H1 (cell line): ENCODE data around the gene KRTAP21-3. TPM values are rescaled to one million over a fixed set of nuclear protein-coding genes. Genes with fewer than 3 reads are reported as not detected.

Experiments used
- CTCF ChIA-PET: fragments of 300-600 bp; sonication (Branson Sonifier 250); formaldehyde crosslinking; loops from one replicate; lab custom pipeline; 2021; ENCODE audit not compliant: partially characterized antibody; lab: Charles Lee
- POLR2A ChIA-PET: fragments of 300-600 bp; sonication (Branson Sonifier 250); formaldehyde crosslinking; loops from one replicate; lab custom pipeline; 2021; ENCODE audit warnings: inconsistent platforms; ENCODE audit not compliant: partially characterized antibody; lab: Charles Lee
- DNase-seq, 2 experiments: peaks; one replicate each; pipeline versions ENCODE4 v3.0.0 to v3.0.0-alpha.2; 2010 to 2022; ENCODE audit warnings: low spot score in 2 of 2, low read depth in 1 of 2, mixed read lengths in 1 of 2
- FAIRE-seq: peaks from 2 replicates; lab custom pipeline; 2011; peaks lifted over from hg19 to GRCh38; lab: Jason Lieb, UNC
- H2AFZ ChIP-seq: 2 replicates; pipeline ENCODE4 v1.8.1; 2012; ENCODE audit warnings: low read length, inconsistent platforms
- H2AK5ac ChIP-seq: 2 replicates; pipeline ENCODE4 v1.6.1; 2013; ENCODE audit warnings: low read depth, low read length
- H2BK120ac ChIP-seq: replicated peaks from 2 replicates; pipeline ENCODE3; 2013; ENCODE audit warnings: low read depth, low read length, inconsistent platforms
- H2BK12ac ChIP-seq: 2 replicates; pipeline ENCODE4 v1.6.1; 2013; ENCODE audit warnings: low read depth, low read length
- H2BK15ac ChIP-seq: 2 replicates; pipeline ENCODE4 v1.6.1; 2013; ENCODE audit warnings: low read length
- H2BK20ac ChIP-seq: 2 replicates; pipeline ENCODE4 v1.6.1; 2013; ENCODE audit warnings: low read length
- H2BK5ac ChIP-seq: 2 replicates; pipeline ENCODE4 v1.6.1; 2013; ENCODE audit warnings: low read depth, low read length
- H3K14ac ChIP-seq: 2 replicates; pipeline ENCODE4 v1.6.1; 2013; ENCODE audit warnings: inconsistent platforms; ENCODE audit not compliant: insufficient read length
- H3K18ac ChIP-seq: 2 replicates; pipeline ENCODE4 v1.6.1; 2013; ENCODE audit warnings: low read length; ENCODE audit errors: extremely low read depth
- H3K23ac ChIP-seq: 2 replicates; pipeline ENCODE4 v1.6.1; 2013; ENCODE audit warnings: inconsistent platforms; ENCODE audit not compliant: insufficient read length
- H3K23me2 ChIP-seq: 2 replicates; pipeline ENCODE4 v1.6.1; 2013; ENCODE audit warnings: low read depth, low read length
- H3K27ac ChIP-seq: 2 replicates; pipeline ENCODE4 v1.6.1; 2011; ENCODE audit warnings: low read depth, low read length, inconsistent platforms
- H3K27me3 ChIP-seq, 4 experiments: replicated peaks in 1 of 4; 1 replicate in 1 of 4; 2 replicates in 3 of 4; pipeline versions ENCODE4 v1.6.1 to v1.8.1; 2011 to 2013; ENCODE audit warnings: low read length in 3 of 4, mild to moderate bottlenecking in 3 of 4, inconsistent platforms in 2 of 4, mixed read lengths in 2 of 4, moderate library complexity in 1 of 4; ENCODE audit not compliant: control insufficient read depth in 3 of 4, insufficient read depth in 3 of 4; ENCODE audit errors: extremely low read depth in 1 of 4
- H3K36me3 ChIP-seq, 4 experiments: 2 replicates each; pipeline versions ENCODE4 v1.6.1 to v1.8.1; 2011 to 2013; ENCODE audit warnings: mild to moderate bottlenecking in 4 of 4, low read length in 3 of 4, moderate library complexity in 2 of 4, control low read depth in 1 of 4, inconsistent platforms in 1 of 4; ENCODE audit not compliant: insufficient read depth in 4 of 4, control insufficient read depth in 2 of 4
- H3K4ac ChIP-seq: replicated peaks from 2 replicates; pipeline ENCODE3; 2013; ENCODE audit warnings: low read length, low read depth, mixed read lengths, inconsistent platforms; ENCODE audit not compliant: insufficient read length
- H3K4me1 ChIP-seq, 4 experiments: replicated peaks in 1 of 4; 1 replicate in 1 of 4; 2 replicates in 3 of 4; pipeline versions ENCODE4 v1.6.1 to v1.8.1; 2011 to 2013; ENCODE audit warnings: low read length in 3 of 4, inconsistent platforms in 2 of 4, mixed read lengths in 1 of 4; ENCODE audit not compliant: insufficient read depth in 4 of 4, control insufficient read depth in 3 of 4
- H3K4me2 ChIP-seq, 2 experiments: 2 replicates each; pipeline versions ENCODE4 v1.6.1 to v1.8.1; 2011 to 2013; ENCODE audit warnings: low read depth in 2 of 2, low read length in 2 of 2, control low read depth in 1 of 2, inconsistent platforms in 1 of 2, mild to moderate bottlenecking in 1 of 2; ENCODE audit not compliant: insufficient read depth in 1 of 2
- H3K4me3 ChIP-seq, 4 experiments: fragments of 200-600, 300-600 bp in 1 of 4; sonication (generic), shearing (Covaris generic), sonication (Bioruptor Twin) in 1 of 4; 2 replicates each; pipeline versions ENCODE4 v1.5.1 to v1.8.1; 2011 to 2016; ENCODE audit warnings: low read length in 4 of 4, low read depth in 3 of 4, control low read depth in 2 of 4, inconsistent platforms in 2 of 4, mild to moderate bottlenecking in 2 of 4, mixed read lengths in 1 of 4, moderate library complexity in 1 of 4; ENCODE audit not compliant: insufficient read depth in 2 of 4; ENCODE audit errors: extremely low read depth in 1 of 4
- H3K56ac ChIP-seq: replicated peaks from 2 replicates; pipeline ENCODE3; 2013; ENCODE audit warnings: low read depth, mild to moderate bottlenecking, mixed read lengths, low read length, inconsistent platforms; ENCODE audit not compliant: insufficient read length
- H3K79me1 ChIP-seq: 2 replicates; pipeline ENCODE4 v1.6.1; 2013; ENCODE audit warnings: low read depth, low read length, control low read depth
- H3K79me2 ChIP-seq, 2 experiments: 2 replicates each; pipeline versions ENCODE4 v1.6.1 to v1.8.1; 2012 to 2013; ENCODE audit warnings: low read length in 2 of 2, mild to moderate bottlenecking in 2 of 2, inconsistent platforms in 1 of 2; ENCODE audit not compliant: insufficient read depth in 2 of 2, control insufficient read depth in 1 of 2
- H3K9ac ChIP-seq, 4 experiments: replicated peaks in 1 of 4; 1 replicate in 1 of 4; 2 replicates in 3 of 4; pipeline versions ENCODE4 v1.6.1 to v1.8.1; 2011 to 2013; ENCODE audit warnings: low read depth in 3 of 4, low read length in 3 of 4, control low read depth in 2 of 4, mild to moderate bottlenecking in 2 of 4, moderate library complexity in 2 of 4, inconsistent platforms in 1 of 4; ENCODE audit errors: extremely low read depth in 1 of 4
- H3K9me3 ChIP-seq, 2 experiments: 2 replicates each; pipeline versions ENCODE4 v1.6.1 to v1.8.1; 2012 to 2013; ENCODE audit warnings: mild to moderate bottlenecking in 2 of 2, moderate library complexity in 2 of 2, control low read depth in 1 of 2, inconsistent platforms in 1 of 2, low read depth in 1 of 2, low read length in 1 of 2, mixed read lengths in 1 of 2; ENCODE audit not compliant: insufficient read depth in 2 of 2
- H4K20me1 ChIP-seq, 2 experiments: replicated peaks in 1 of 2; 2 replicates each; pipeline versions ENCODE3 to v1.8.1; 2011 to 2013; ENCODE audit warnings: inconsistent platforms in 2 of 2, low read length in 2 of 2, mild to moderate bottlenecking in 1 of 2; ENCODE audit not compliant: insufficient read depth in 2 of 2, control insufficient read depth in 1 of 2
- H4K5ac ChIP-seq: 2 replicates; pipeline ENCODE4 v1.6.1; 2013; ENCODE audit warnings: low read length, low read depth, mixed read lengths, inconsistent platforms; ENCODE audit not compliant: insufficient read length
- H4K8ac ChIP-seq: 2 replicates; pipeline ENCODE4 v1.8.0; 2013; ENCODE audit warnings: mild to moderate bottlenecking, moderate library complexity, low read length, inconsistent platforms; ENCODE audit not compliant: insufficient read depth; ENCODE audit errors: extremely low read depth
- H4K91ac ChIP-seq: replicated peaks from 2 replicates; pipeline ENCODE3; 2013; ENCODE audit warnings: low read length, mixed read lengths, inconsistent platforms; ENCODE audit not compliant: insufficient read length
- ASH2L ChIP-seq: fragments of 200-600, 300-600 bp; sonication (generic); IDR thresholded peaks from one replicate; pipeline ENCODE4 v1.7.1; 2017; ENCODE audit warnings: low read length
- ATF2 ChIP-seq: IDR thresholded peaks from 2 replicates; pipeline ENCODE4 v1.6.1; 2012; ENCODE audit warnings: low read length, inconsistent platforms
- BACH1 ChIP-seq: IDR thresholded peaks from 2 replicates; pipeline ENCODE4 v1.6.1; 2012; ENCODE audit warnings: low read length, improper control_type of control experiment
- EGR1 ChIP-seq: IDR thresholded peaks from 2 replicates; pipeline ENCODE4 v1.6.1; 2011; ENCODE audit warnings: low read depth, low read length, borderline replicate concordance
- NANOG ChIP-seq: IDR thresholded peaks from 2 replicates; pipeline ENCODE4 v1.6.1; 2011; ENCODE audit warnings: low read length, low read depth, mild to moderate bottlenecking, inconsistent platforms; ENCODE audit not compliant: insufficient read depth, poor library complexity, severe bottlenecking
- NRF1 ChIP-seq: IDR thresholded peaks from 2 replicates; pipeline ENCODE4 v1.6.1; 2011; ENCODE audit warnings: mild to moderate bottlenecking, low read depth, low read length, improper control_type of control experiment
- POLR2A ChIP-seq, 2 experiments: IDR thresholded peaks; 1 replicate in 1 of 2; 2 replicates in 1 of 2; pipeline ENCODE4 v1.6.1; 2011; ENCODE audit warnings: low read depth in 2 of 2, low read length in 2 of 2, mild to moderate bottlenecking in 2 of 2; ENCODE audit errors: control extremely low read depth in 1 of 2
- RAD21 ChIP-seq, 2 experiments: IDR thresholded peaks in 1 of 2; conservative IDR thresholded peaks in 1 of 2; 2 replicates each; pipeline ENCODE4 v1.6.1; 2011; ENCODE audit warnings: low read depth in 2 of 2, low read length in 2 of 2, improper control_type of control experiment in 1 of 2, inconsistent platforms in 1 of 2, mild to moderate bottlenecking in 1 of 2, moderate library complexity in 1 of 2
- WGBS, 2 experiments: shearing (Covaris generic) in 1 of 2; methylation state at CpG; one replicate each; pipeline versions ENCODE4 v1.1.6 to v1.1.7; 2013 to 2015; ENCODE audit warnings: low lambda C conversion rate in 2 of 2, mixed read lengths in 2 of 2, inconsistent platforms in 1 of 2, low coverage in 1 of 2, missing lambda C conversion rate in 1 of 2; ENCODE audit not compliant: insufficient replicate concordance in 2 of 2, insufficient coverage in 1 of 2, insufficient read length in 1 of 2; ENCODE audit errors: extremely low coverage in 1 of 2, missing lambda C conversion rate in 1 of 2; 5-methylcytosine and 5-hydroxymethylcytosine counted together
- polyA plus RNA-seq, 7 experiments: library from polyadenylated mRNA; depleted of rRNA in 3 of 7; stranded (reverse) in 5 of 7; unstranded in 2 of 7; fragments of >200 nt in 5 of 7; fragments of 200-250 nt in 2 of 7; gene quantifications; 1 replicate in 5 of 7; 2 replicates in 1 of 7; 4 replicates in 1 of 7; pipeline versions ENCODE4 v1.2.1 to v1.2.3, GENCODE V29; 2011 to 2013; ENCODE audit warnings: missing spikeins in 2 of 7, mixed read lengths in 2 of 7
- total RNA-seq: library from RNA; stranded (reverse); fragmentation: NEBNext Ultra II Directional; extraction: Animal tissue kit (Norgen Biotek cat#: 25700); gene quantifications from 2 replicates; pipeline ENCODE4 v1.2.1, GENCODE V29; 2021

Gene KRTAP21-3
- total and polyA plus RNA-seq, 2 of the 8 experiments (the other 6 are each of a cell fraction or from before 2014, with no cell fraction given), result not detected

DNA sequence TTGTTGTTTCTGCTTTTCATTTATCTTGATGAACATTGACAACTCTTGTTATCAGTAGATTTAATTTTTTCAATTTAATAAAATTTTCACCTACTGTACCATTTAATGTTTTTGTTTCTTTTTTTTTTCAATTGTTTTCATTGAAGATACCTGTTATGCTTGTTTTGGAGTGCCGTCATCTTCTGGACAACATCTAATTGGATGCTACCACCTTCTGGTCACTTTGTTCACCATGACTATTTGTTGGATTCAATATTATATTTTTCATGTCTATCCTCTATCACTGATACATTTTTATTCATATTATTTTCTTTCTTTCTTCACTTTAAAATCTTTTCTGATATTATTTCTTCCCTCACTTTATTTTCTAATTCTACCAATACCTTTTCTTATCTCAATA is 14.4 kb upstream of the KRTAP21-3 start:
- Histone ChIP-seq H2BK12ac (no peak overlapping the region), H4K91ac (no peak overlapping the region), H3K79me1 (no peaks in the 10 kb centered on the region), H3K27ac (no peak overlapping the region), H2BK5ac (no peak overlapping the region), H3K4me1 (no peaks in the 10 kb centered on the region), H3K4me3 (no peak overlapping the region), H2AK5ac (no peak overlapping the region), H3K23me2 (no peaks in the 10 kb centered on the region; the same call in 1 of the 2 replicates), H3K4me2 (no peak overlapping the region), H3K36me3 (no peaks in the 10 kb centered on the region), H3K18ac (no peak overlapping the region), H3K14ac (no peak overlapping the region), H3K4ac (no peak overlapping the region), H3K23ac (no peak overlapping the region), H3K9ac (no peak overlapping the region), H4K8ac (no peak overlapping the region), H2BK20ac (no peak overlapping the region), H3K56ac (no peak overlapping the region), H3K27me3 (no peaks in the 10 kb centered on the region), H3K9me3 (no peaks in the 10 kb centered on the region), H2AFZ (no peak overlapping the region), H2BK15ac (no peak overlapping the region), H2BK120ac (no peak overlapping the region), H4K20me1 (no peaks in the 10 kb centered on the region), H3K79me2 (no peaks in the 10 kb centered on the region), H4K5ac (no peak overlapping the region)
- DNase-seq (no peak), FAIRE-seq (no peak)
- TF ChIP-seq POLR2A (IDR thresholded peaks at IDR 0.05; ENCODE audit: control extremely low read depth in 1 of 2, low read depth in 2 of 2, low read length in 2 of 2) (no peak), BACH1 (no peak), NANOG (no peak), NRF1 (no peak), EGR1 (no peak), ATF2 (no peak), RAD21 (IDR thresholded peaks at IDR 0.05 in 1 of 2, conservative IDR thresholded peaks at IDR 0.05 in 1 of 2; ENCODE audit: low read depth in 2 of 2, low read length in 2 of 2) (peak; percentile 27 to 30; a peak in 3 of 4 replicates), ASH2L (no peak)
- POLR2A ChIA-PET, result no interaction called here
- 91% methylated on average over 1 of the region's 1 CpG; no CpG with 5 or more reads in 1 of the 2 experiments for WGBS, 2 experiments
- CTCF ChIA-PET, result interaction anchor here (1.7 kb wide), 1 partner anchor 13 kb away, joined by 4 read pairs; no protein-coding TSS in a partner anchor
